Osteocyte (in vitro differentiated cells): ENCODE data around the gene NSD1. TPM values are rescaled to one million over a fixed set of nuclear protein-coding genes. Genes with fewer than 3 reads are reported as not detected.

Source experiments
- DNase-seq: peaks from one replicate; pipeline ENCODE4 v3.0.0; 2021; ENCODE audit warnings: mixed read lengths; ENCODE audit not compliant: unreplicated experiment; ENCODE audit errors: extremely low spot score
- H3K27ac Mint-ChIP-seq: one replicate; pipeline ENCODE4 v1.8.0; 2021; ENCODE audit warnings: mild to moderate bottlenecking, mixed read lengths; ENCODE audit not compliant: unreplicated experiment
- H3K27me3 Mint-ChIP-seq: one replicate; pipeline ENCODE4 v1.8.0; 2021; ENCODE audit warnings: mixed read lengths; ENCODE audit not compliant: unreplicated experiment
- H3K36me3 Mint-ChIP-seq: one replicate; pipeline ENCODE4 v1.8.0; 2021; ENCODE audit warnings: mixed read lengths; ENCODE audit not compliant: unreplicated experiment
- H3K4me1 Mint-ChIP-seq: one replicate; pipeline ENCODE4 v1.8.0; 2021; ENCODE audit warnings: mixed read lengths; ENCODE audit not compliant: unreplicated experiment
- H3K4me3 Mint-ChIP-seq: one replicate; pipeline ENCODE4 v1.8.0; 2021; ENCODE audit warnings: mild to moderate bottlenecking, moderate library complexity, mixed read lengths; ENCODE audit not compliant: unreplicated experiment
- H3K9me3 Mint-ChIP-seq: one replicate; pipeline ENCODE4 v1.8.0; 2021; ENCODE audit warnings: mixed read lengths; ENCODE audit not compliant: unreplicated experiment
- total RNA-seq: library from RNA; stranded (reverse); gene quantifications from 2 replicates; pipeline ENCODE4 v1.2.1, GENCODE V29; 2021
- TF ChIP-seq, protein P1 (sequence below): fragments of 200-600 bp; sonication (generic); IDR thresholded peaks from 2 replicates; pipeline ENCODE4 v1.5.0; 2021; ENCODE audit warnings: antibody characterized with exemption, mild to moderate bottlenecking, moderate library complexity

Gene NSD1
- total RNA-seq, 1 donor from 2014 or later = 74.7 TPM

DNA sequence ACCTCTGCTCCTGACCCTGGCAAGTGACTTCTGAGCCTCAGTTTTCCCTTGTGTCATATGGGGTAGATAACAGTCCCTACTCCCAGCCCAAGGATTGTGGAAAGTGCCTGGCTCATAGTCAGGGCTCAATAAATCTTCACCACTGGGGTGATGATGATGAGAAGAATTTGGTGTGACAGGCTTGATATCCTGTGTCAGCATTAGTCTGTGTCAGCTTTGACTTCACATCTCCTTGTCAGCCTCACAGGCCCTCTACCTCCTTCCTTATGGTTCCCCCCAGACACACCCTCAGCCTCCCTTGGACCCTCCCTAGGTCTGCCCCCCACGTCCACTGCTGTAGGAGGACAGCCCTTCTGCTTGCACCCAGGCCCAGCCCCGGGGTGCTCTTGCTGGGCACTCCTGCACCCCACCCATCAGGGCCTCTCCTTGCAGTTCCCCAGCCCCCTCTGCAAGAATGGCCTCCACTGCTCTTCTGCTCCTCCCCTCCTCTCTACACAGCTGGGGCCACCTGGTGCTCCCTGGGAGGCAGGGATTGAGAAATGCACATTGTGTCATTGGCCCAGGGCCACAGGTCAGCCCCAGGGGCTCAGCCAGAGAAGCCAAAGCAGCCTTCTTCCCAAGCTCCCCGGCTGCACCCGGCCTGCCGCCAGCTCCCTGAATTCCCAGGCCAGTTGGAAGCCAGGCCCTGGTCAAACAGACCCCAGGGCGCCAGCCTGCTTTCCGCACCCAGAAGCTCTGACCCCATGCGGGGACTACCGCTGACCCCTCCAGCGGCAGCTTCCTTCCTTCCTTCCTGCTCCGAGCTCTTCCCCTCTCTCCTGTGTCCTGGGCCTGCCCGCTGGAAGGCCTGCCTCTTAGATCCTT lies 39.1 kb upstream of the NSD1 start:
- no peak for DNase-seq
- Mint-ChIP-seq H3K27ac (no peak overlapping the region), H3K4me1 (peaks cover 30% of the 10 kb centered on the region)

DNA sequence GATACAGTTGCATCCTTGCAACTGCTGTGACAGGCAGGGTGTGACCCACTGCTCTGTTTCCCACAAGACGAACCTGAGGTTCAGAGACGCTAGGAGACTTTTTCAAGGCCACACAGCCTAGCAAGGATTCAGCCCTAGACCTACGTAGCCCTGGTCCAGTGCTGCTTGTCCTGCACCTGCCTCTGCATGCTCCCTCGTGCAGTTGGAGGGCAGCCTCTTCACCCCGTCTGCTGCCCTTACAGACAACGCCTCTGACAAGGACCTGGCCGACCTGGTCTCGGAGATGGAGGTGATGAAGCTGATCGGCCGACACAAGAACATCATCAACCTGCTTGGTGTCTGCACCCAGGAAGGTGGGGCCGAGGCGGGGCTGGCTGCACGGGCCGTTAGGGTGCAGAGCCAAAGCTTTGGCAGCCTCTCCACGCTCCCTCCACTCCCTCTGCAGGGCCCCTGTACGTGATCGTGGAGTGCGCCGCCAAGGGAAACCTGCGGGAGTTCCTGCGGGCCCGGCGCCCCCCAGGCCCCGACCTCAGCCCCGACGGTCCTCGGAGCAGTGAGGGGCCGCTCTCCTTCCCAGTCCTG lies 38.4 kb upstream of the NSD1 start:
- Mint-ChIP-seq H3K27ac (no peak overlapping the region), H3K36me3 (no peaks in the 10 kb centered on the region), H3K4me1 (peaks cover 30% of the 10 kb centered on the region), H3K27me3 (no peaks in the 10 kb centered on the region), H3K4me3 (no peak overlapping the region), H3K9me3 (no peaks in the 10 kb centered on the region)
- DNase-seq = no peak
- TF ChIP-seq, protein P1, sequence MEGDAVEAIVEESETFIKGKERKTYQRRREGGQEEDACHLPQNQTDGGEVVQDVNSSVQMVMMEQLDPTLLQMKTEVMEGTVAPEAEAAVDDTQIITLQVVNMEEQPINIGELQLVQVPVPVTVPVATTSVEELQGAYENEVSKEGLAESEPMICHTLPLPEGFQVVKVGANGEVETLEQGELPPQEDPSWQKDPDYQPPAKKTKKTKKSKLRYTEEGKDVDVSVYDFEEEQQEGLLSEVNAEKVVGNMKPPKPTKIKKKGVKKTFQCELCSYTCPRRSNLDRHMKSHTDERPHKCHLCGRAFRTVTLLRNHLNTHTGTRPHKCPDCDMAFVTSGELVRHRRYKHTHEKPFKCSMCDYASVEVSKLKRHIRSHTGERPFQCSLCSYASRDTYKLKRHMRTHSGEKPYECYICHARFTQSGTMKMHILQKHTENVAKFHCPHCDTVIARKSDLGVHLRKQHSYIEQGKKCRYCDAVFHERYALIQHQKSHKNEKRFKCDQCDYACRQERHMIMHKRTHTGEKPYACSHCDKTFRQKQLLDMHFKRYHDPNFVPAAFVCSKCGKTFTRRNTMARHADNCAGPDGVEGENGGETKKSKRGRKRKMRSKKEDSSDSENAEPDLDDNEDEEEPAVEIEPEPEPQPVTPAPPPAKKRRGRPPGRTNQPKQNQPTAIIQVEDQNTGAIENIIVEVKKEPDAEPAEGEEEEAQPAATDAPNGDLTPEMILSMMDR = no peak

More for the DNA sequence above, 39.1 kb upstream of the NSD1 start:
- H3K27me3 Mint-ChIP-seq = no peaks in the 10 kb centered on the region
- no peaks in the 10 kb centered on the region for H3K9me3 Mint-ChIP-seq
- TF ChIP-seq, protein P1 = no peak
- H3K36me3 Mint-ChIP-seq = no peaks in the 10 kb centered on the region
- H3K4me3 Mint-ChIP-seq = no peak overlapping the region

DNA sequence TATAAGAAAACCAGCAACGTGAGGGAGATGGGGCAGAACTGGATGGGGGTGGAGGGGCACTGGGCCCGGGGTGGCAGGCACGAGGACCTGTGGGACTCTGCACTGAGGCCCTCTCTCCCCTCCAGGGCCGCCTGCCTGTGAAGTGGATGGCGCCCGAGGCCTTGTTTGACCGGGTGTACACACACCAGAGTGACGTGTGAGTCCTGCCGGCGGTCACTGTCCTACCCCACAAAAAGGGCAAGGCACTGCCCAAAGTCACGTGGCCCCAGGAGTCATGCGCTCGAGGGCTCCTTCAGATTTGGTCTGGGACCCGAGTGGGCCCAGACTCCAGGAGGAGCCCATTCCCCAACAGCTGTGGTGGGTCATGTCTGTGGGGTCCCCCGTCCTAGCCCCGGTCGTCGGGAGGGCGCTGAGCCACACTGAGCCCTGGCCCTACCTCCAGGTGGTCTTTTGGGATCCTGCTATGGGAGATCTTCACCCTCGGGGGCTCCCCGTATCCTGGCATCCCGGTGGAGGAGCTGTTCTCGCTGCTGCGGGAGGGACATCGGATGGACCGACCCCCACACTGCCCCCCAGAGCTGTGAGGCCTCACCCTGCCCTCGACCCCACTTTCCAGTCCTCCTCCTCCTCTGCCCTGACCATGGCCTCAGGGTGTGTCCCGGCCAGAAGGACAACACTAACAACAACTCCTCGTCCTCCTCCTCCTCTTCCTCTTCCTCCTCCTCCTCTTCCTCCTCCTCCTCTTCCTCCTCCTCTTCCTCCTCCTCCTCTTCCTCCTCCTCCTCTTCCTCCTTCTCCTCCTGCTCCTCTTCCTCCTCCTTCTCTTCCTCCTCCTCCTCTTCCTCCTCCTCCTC lies 37.2 kb upstream of the NSD1 start:
- H3K9me3 Mint-ChIP-seq = no peaks in the 10 kb centered on the region
- TF ChIP-seq, protein P1 = no peak
- H3K27ac Mint-ChIP-seq = no peak overlapping the region
- no peak overlapping the region for H3K4me3 Mint-ChIP-seq
- H3K27me3 Mint-ChIP-seq = no peaks in the 10 kb centered on the region
- H3K4me1 Mint-ChIP-seq = peaks cover 30% of the 10 kb centered on the region
- H3K36me3 Mint-ChIP-seq = no peaks in the 10 kb centered on the region
- no peak for DNase-seq

DNA sequence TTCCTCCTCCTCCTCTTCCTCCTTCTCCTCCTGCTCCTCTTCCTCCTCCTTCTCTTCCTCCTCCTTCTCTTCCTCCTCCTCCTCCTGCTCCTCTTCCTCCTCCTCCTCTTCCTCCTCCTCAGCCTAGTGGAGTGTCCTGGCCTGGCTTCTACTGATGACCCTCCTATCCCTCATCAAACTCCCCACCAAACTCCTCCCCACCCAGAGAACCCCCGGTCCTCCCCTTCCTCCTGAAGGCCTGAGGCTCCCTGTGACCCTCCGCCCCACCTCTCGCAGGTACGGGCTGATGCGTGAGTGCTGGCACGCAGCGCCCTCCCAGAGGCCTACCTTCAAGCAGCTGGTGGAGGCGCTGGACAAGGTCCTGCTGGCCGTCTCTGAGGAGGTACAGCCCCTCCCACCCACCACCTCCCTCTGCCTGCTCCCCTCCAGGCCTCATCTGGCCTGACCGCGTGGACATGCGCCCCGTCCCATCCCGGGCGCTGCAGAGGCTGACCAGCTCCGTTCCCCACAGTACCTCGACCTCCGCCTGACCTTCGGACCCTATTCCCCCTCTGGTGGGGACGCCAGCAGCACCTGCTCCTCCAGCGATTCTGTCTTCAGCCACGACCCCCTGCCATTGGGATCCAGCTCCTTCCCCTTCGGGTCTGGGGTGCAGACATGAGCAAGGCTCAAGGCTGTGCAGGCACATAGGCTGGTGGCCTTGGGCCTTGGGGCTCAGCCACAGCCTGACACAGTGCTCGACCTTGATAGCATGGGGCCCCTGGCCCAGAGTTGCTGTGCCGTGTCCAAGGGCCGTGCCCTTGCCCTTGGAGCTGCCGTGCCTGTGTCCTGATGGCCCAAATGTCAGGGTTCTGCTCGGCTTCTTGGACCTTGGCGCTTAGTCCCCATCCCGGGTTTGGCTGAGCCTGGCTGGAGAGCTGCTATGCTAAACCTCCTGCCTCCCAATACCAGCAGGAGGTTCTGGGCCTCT lies 36.3 kb upstream of the NSD1 start:
- H3K9me3 Mint-ChIP-seq = no peaks in the 10 kb centered on the region
- H3K4me1 Mint-ChIP-seq = peaks cover 30% of the 10 kb centered on the region
- no peaks in the 10 kb centered on the region for H3K27me3 Mint-ChIP-seq
- no peaks in the 10 kb centered on the region for H3K36me3 Mint-ChIP-seq
- H3K4me3 Mint-ChIP-seq = no peak overlapping the region
- H3K27ac Mint-ChIP-seq = no peak overlapping the region
- TF ChIP-seq, protein P1 = no peak
- no peak for DNase-seq
